GM18502 (cell line): ENCODE results near the gene HRK.

Source experiments
- ATAC-seq: cut with Tn5 transposase; IDR thresholded peaks from one replicate; pipeline ENCODE4 v1.9.1; 2021; ENCODE audit warnings: mild to moderate bottlenecking; ENCODE audit not compliant: unreplicated experiment, poor library complexity

The HRK gene

DNA sequence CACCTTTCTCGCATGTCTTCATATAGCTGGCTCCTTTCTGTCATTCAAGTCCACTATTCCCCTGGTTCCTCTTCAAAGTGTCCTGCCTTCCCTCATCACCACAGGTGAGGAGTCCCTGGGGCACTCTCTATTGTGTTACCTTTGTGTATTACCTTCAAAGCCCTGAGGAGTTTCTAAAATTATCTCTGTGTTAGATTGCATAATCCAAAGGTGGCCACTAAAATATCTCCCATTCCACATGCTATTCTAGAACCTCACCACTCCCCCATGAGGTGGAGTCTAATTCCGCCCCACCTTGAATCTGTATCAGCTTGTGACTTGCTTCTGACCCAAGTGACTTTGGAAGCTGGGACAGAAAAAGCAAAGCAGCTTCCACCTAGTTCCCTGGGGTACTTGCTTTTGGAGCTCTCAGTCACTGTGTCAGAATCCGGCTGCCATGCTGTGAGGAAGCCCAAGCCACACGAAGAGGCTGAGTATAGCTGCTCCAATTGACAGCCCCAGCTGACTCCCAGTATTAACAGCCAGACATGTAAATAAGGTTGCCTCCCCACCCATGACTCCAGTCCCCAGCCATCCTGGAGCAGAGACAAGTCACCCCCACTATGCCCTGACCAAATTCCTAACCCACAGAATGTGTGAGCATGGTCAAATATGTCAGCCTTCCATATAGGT is 6.8 kb downstream of the HRK start:
- ATAC-seq, result no peak

GRCh38 chr12:116870306-116870705 is 10.9 kb downstream of the HRK start:
- no peak for ATAC-seq

GRCh38 chr12:116867523-116867922 is 13.7 kb downstream of the HRK start:
- no peak for ATAC-seq

- ATAC-seq, result no peak
Measured at GRCh38 chr12:116864371-116865160, 16.7 kb downstream of the HRK start.

GRCh38 chr12:116863275-116863767 is 17.9 kb downstream of the HRK start:
- ATAC-seq, result no peak

DNA sequence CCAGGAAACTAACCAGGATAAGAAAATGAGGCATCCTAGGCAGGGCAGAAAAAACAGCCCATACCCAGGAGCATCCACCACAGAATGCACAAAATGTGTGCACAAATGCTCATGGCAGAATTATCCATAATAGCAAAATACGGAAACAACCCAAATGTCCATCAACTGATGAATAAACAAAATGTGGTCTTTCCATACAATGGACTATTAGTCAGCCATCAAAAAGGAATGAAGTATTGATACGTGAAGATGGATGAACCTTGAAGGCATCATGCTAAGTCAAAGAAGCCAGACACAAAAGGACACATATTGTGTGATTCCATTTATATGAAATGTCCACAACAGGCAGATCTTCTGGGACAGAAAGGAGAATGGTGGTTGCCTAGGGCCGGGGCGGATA is 19.1 kb downstream of the HRK start:
- ATAC-seq, result no peak

DNA sequence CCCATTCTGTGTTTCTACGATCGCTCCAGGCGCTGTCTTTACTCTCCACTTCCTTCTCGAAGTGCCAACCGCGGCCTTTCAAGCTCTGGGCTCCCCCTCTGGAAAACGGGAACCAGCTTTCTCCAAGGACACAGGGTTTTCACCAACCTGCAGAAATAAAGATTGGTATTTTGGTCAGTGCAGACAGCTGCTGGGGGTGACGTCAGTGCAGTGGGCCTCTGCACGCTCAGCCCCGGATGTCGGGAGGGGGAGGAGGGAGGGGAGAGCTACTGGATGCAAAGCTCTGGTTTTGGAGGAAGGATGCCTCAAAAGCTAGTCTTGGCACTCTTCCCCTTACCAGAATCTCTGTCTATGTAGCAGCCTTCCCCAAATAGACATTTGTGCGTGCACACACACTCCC is 19.9 kb downstream of the HRK start:
- ATAC-seq, result peak; percentile 84

DNA sequence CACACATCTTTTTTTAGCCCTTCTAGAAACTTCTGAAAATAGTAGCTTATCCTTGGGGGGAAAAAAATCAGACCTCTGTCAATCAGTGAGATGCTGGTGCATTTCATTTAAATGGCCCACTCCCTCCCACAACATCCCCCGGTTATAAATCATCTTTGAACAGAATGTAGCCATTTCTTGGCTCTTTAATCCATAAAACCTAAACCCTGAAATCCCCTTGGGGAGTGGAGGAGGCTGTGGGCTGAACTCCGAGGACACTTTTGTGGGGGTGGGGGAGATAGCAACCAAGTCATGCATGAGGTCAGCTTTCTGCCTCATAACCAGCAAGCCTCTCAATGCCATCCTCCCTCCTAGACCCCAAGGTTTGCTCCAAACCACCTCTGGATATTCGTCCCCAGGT is 21.0 kb downstream of the HRK start:
- ATAC-seq, result no peak

- ATAC-seq, result no peak
Measured at GRCh38 chr12:116859079-116859478, 22.2 kb downstream of the HRK start.

- no peak for ATAC-seq
Measured at GRCh38 chr12:116856729-116857128, 24.5 kb downstream of the HRK start.

GRCh38 chr12:116855744-116856470 is 25.3 kb downstream of the HRK start:
- ATAC-seq, result no peak

GRCh38 chr12:116853507-116853906 is 27.7 kb downstream of the HRK start:
- no peak for ATAC-seq

- no peak for ATAC-seq
Measured at GRCh38 chr12:116852303-116852702, 28.9 kb downstream of the HRK start.

- no peak for ATAC-seq
Measured at GRCh38 chr12:116849216-116849615, 32.0 kb downstream of the HRK start.

DNA sequence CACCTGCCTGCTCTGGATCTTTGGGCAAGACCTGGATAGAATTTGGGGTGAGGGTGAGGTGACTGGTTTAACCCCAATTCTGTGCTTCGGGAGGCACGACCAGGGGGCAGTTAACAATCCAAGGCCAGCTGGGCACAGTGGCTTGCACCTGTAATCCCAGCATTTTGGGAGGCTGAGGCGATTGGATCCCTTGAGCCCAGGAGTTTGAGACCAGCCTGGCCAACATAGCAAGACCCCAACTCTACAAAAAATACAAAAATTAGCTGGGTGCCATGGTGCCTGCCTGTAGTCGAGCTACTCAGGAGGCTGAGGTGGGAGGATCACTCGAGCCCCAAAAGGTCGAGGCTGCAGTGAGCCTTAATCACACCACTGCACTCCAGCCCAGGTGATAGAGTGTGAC is 38.2 kb downstream of the HRK start:
- no peak for ATAC-seq

DNA sequence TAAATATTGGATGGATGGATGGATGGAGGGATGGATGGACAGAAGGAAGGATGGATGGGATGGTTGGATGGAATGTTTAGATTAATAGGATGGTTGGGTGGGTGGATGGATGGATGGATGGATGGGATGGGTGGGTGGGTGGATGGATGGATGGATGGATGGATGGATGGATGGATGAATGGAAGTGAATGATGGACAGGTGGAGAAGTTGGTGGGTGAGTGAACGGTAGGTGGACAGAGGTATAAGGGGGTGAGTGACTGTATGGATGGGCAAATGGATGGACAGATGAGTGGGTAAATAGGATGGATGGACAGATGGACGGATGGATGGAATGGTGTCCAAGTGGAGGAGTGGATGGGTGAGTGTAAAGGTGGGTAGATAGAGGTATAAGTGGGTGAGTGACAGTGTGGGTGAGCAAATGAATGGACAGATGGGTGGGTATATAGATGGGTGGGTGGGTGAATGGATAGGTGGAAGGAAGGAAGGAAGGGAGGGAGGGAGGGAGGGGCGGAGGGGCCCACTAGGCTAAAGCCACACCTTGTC is 41.9 kb downstream of the HRK start:
- no peak for ATAC-seq

DNA sequence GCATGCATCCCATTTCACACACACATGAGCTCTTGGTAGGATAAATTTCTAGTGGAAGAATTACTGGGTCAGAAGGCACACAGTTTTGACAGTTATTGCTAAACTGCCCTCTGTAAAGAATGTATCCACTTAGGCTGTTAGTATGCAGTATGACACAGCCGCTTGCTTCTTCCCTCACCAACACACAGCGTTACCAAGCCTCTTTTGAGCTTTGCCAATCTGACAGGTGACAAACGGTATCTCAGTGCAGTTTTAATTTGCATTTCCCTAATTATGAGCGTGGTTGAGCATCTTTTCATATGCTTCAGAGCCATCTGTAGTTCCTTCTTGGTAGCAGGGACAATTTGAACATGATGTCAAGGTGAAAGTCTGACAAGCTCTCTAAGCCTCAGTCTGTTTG is 42.9 kb downstream of the HRK start:
- no peak for ATAC-seq

DNA sequence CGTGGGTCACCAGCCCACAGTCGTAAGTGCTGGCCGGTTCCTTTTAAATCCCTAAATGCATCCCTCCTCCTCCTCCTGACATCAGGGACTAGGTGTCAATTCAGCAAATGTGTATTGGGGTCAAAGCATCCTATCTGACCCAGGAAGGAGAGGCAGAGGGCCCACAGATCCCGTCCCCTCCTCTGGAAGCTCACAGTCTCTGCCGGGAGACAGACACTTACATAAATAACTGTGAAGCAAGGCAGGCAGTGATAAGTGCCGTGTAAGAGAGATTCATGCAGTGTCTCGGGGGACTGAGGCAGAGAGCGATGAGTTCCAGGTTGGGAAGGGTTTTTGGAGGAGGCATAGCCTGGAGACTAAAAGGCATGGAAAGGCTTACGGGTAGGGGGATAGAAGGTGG is 44.1 kb downstream of the HRK start:
- ATAC-seq, result no peak

DNA sequence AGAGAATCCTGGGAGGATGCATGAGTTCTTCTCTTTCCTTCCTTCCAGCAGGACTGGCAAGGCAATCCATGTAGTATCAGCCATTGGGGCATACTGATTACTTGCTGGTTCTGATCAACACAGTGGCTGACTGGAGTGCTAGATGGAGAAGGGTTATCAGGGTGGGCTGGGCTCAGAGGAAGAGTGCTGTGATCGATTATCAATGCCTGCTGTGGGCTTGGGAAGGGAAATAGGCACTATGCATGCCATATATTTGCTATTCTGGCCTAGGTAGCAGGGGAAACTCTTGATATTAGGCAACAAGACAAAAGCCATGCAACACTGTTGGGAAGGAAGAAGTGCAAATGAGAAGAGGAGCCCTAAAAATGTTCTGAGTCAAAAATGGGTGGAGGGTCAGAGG is 45.8 kb downstream of the HRK start:
- no peak for ATAC-seq

GRCh38 chr12:116833474-116833873 is 47.8 kb downstream of the HRK start:
- ATAC-seq, result no peak

DNA sequence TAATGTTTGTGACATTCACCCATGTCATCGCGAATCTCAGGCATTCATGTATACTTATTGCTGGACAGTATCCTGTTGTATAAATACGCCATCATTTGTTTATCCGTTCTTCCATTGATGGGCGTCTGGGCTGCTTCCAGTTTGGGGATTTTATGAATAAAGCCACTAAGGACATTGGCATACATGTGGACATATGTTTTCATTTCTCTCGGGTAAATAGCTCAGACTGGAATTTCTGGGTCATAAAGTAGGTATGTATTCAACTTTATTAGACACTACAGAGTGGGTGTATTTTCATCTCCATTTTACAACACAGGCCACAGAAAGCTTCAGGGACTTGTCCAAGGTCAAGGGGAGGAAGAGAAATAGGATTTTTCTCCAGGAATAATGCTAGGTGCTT is 48.9 kb downstream of the HRK start:
- no peak for ATAC-seq
